WI38 (cell line): ENCODE results near the gene NGEF.
"Not testable (repeated sequence)": the region's sequence is repeated elsewhere in the genome, so short reads cannot be mapped to it uniquely, and the experiment has no call there.

Experiments used
- H3K4me3 ChIP-seq: 2 replicates; pipeline ENCODE4 v1.5.1; 2011; ENCODE audit warnings: low read depth, mild to moderate bottlenecking, control low read depth, low read length
- TF ChIP-seq, protein P1 (sequence below): IDR thresholded peaks from 2 replicates; pipeline ENCODE4 v1.5.1; 2012; ENCODE audit warnings: low read depth, mild to moderate bottlenecking, control low read depth, low read length

NGEF gene

DNA sequence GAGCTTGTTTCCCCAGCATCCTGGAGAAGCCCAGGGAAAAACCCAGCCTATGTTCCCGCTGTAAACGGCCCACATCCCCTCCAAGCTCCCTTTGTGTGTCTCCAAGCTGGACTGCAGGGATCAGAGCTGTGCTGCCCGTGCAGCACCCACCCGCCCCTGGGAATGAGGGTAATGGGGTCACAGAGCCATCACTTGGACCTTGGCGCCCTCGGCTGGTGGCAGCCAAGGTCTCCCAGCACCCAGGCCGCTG, 46.4 kb upstream of the NGEF start:
- no peak overlapping the region for H3K4me3 ChIP-seq
- TF ChIP-seq, protein P1, sequence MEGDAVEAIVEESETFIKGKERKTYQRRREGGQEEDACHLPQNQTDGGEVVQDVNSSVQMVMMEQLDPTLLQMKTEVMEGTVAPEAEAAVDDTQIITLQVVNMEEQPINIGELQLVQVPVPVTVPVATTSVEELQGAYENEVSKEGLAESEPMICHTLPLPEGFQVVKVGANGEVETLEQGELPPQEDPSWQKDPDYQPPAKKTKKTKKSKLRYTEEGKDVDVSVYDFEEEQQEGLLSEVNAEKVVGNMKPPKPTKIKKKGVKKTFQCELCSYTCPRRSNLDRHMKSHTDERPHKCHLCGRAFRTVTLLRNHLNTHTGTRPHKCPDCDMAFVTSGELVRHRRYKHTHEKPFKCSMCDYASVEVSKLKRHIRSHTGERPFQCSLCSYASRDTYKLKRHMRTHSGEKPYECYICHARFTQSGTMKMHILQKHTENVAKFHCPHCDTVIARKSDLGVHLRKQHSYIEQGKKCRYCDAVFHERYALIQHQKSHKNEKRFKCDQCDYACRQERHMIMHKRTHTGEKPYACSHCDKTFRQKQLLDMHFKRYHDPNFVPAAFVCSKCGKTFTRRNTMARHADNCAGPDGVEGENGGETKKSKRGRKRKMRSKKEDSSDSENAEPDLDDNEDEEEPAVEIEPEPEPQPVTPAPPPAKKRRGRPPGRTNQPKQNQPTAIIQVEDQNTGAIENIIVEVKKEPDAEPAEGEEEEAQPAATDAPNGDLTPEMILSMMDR = no peak

DNA sequence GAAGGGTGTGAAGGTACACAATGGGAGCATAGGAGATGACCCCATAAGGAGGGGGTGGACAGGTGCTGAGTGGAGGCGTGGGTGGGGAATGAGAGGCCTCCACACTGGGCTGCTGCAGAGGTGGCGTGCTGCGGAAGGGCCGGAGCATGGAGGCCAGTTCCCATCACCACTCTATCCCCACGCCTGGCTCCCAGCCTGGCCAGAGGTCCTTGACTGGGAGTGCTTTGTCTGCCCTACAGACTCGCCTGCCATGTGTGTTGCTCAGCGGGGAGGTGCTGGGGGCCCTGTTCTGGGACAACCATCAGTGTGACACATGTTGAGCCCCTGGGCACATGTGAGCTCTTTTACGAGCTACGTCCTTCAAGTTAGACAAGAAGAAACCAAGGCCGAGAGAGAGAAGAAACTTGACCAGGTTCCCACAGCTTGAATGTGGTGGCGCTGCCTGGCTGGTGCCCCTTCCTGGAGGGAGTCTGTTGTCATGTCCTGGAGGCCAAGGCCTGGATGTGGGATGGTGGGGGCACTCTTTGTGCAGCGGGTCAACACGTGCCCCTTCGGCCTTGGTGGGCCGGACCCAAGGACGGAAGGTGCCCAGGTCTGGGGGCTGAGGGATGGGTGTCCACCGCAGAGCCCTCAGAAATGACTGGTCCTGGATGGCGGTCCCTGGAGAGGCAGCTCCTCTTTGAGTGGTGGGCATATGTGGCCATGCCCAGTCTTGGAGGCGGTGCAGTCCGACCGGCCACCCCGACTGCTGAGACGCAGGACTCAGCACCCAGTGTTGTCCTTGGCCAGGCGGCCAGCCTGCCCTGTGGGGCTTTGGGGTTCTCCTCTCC, 45.9 kb upstream of the NGEF start:
- TF ChIP-seq, protein P1 = no peak
- H3K4me3 ChIP-seq = no peak overlapping the region

DNA sequence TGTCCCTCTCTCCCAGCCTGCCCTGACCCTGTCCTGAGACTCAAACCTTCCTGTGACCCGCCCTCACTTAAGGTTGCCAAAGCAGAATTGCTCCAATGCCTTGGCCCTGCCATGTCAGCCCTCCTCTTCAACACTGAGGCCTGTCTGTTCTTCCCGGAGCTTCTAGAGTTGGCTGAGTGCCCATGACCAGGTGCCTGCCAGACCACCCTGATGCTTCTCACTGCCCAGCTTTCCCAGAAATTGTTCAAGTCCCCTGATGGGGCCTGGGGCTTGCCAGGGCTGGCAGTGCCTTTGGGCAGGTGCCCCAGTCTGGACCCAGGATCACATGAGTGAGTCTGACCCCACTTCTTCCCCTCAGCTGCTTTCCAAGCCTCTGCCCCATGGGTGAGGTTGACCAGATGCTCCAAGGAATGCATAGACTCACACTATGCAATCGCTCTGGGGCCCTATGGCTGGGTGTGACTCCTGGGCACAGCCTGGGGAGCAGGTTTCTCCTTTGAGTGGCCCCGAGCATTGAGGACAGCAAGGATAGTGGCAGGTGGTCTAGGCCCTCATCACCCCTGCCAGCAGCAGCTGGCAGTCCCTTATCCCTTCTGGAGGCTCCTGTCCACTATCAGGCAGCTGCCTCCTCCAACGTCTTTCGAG, 44.0 kb upstream of the NGEF start:
- TF ChIP-seq, protein P1 = no peak
- no peak overlapping the region for H3K4me3 ChIP-seq

DNA sequence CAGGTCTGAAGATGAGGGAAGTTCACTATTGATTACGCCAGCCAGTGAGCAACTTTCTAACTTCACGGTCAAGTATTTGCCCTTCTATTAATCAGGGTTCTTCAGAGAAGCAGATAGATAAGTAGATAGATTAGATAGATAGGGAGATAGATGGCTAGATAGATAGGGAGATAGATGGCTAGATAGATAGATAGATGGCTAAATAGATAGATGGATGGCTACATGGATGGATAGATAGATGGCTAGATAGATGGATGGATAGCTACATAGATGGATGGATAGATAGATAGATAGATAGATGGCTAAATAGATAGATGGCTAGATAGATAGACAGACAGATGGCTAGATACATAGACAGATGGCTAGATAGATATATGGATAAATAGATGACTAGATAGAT, 42.3 kb upstream of the NGEF start:
- TF ChIP-seq, protein P1 = no peak
- H3K4me3 ChIP-seq = no peak overlapping the region

DNA sequence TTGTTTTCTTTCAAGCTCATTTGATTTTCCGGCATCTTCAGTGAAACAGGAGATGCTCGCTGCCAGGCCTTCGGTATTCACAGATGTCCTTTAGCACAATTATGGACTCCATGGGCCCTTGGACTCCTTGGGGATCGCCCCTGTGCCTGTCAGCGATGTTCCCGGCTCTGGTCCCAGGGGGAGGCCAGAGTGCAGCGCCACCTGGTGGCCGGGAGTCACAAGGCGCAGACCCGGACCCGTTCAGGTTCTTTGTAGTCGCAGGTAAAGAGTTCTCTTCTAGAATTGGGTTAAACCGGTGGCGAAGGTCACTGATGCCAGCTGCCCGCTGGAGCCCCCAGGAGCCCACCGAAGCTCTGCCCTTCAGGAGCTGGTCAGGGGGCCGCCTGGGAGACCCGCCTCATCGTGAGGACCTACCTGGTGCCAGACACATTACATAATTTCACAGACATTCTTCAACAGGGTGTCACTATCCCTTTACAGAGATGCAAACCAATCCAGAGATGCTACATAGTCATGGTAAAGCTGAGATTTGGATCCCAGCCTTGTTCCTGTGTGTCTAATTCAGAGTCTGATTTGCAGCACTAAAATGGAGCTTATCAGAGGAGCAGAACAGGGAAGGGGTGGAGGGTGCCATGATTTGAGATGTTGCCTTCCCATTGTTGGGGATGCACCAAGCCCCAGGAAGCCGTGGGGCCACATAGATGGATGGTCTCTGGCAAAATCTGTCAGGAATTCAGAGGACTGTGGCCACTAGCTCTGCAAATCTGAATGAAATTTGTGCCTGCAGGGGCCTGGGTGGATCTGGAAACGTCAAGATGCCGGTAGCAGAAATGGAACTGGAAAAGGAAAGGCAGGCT, 41.1 kb upstream of the NGEF start:
- H3K4me3 ChIP-seq = no peak overlapping the region
- TF ChIP-seq, protein P1 = peak; percentile 92

DNA sequence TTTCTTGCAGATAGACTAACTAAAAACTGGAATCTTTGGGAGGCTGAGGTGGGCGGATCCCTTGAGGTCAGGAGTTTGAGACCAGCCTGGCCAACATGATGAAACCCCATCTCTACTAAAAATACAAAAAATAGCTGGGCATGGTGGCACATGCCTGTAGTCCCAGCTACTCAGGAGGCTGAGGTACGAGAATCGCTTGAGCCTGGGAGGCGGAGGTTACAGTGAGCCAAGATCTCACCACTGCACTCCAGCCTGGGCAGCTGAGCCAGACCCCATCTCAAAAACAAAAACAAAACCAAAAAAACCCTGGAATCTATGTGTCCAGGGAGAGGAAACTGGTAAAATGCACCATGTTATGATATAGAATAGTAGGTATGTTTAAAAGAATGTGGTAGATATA, 39.5 kb upstream of the NGEF start:
- not testable (repeated sequence) for H3K4me3 ChIP-seq

DNA sequence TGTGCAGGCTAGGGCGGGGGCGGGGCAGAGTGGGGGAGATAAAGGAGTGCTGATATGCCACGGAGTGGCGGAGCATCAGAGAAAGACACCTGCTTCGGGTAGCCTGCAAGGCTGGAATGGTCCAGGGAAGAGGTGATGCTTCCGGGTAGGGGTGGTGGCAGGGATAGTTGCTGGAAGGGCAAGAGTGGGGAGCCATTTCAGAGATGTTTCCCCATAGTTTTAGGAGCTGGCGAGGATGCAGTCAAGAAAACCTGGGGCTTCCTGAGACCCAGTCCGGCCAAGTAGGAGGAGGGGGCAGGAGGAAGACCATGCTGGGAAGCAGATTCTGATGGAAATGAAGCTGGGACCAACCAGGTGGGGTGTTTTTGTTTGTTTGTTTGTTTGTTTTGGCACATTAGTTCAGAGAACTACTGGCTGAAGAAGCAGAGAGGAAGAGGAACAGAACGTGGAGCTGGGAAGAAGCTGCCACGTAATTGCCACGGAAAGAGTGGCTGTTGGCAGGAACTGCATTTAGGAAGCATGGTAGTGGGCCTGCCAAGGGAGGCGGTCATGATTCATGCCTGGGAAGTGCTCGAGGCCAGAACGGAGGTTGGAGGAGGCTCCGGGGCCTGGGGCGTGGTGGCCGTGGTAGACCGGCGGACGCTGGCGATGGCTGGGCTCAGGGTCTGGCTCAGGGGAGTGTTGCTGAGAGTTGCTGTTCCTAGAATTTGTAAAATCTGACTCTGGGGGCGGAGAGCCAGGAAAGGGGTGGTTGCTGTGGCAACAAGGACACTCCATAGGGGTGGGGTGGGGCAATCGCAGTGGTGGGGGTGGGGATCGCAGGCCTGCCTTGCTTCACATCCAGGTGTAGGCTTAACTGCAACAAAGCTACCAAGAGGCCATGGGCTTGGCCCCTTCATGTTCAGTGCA, 38.4 kb upstream of the NGEF start:
- TF ChIP-seq, protein P1 = no peak
- no peak overlapping the region for H3K4me3 ChIP-seq
